PC-3 (cell line): ENCODE data around the gene PLXNA4. TPM values are rescaled to one million over a fixed set of nuclear protein-coding genes. Genes with fewer than 3 reads are reported as not detected.

Source experiments
- ATAC-seq: fragments of 200-7000 bp; cut with Tn5 transposase; 2 replicates; pipeline ENCODE4 v1.9.1; 2020; ENCODE audit warnings: mild to moderate bottlenecking, moderate library complexity
- BruUV-seq: library from RNA; stranded (reverse); fragments of 400-500 nt; replicated peaks from 2 replicates; lab custom pipeline; 2021; lab: Mats Ljungman, UMichigan
- CTCF ChIA-PET: fragments of 300-600 bp; sonication (Branson Sonifier 250); formaldehyde crosslinking; loops from one replicate; lab custom pipeline; 2022; ENCODE audit warnings: antibody characterized with exemption; lab: Charles Lee
- POLR2A ChIA-PET: fragments of 300-600 bp; sonication (Branson Sonifier 250); formaldehyde crosslinking; loops from one replicate; lab custom pipeline; 2022; ENCODE audit warnings: antibody characterized with exemption; ENCODE audit not compliant: unreplicated experiment; lab: Charles Lee
- DNase-seq: peaks from one replicate; pipeline ENCODE4 v3.0.0-alpha.2; 2015
- H2AFZ ChIP-seq: fragments of 300-600 bp; sonication (generic); 2 replicates; pipeline ENCODE4 v1.6.0; 2016; ENCODE audit warnings: antibody characterized with exemption, low read length
- H3F3A ChIP-seq: fragments of 300-600 bp; sonication (generic); one replicate; pipeline ENCODE4 v1.6.0; 2017; ENCODE audit warnings: antibody characterized with exemption, low read length, control low read depth, mild to moderate bottlenecking; ENCODE audit not compliant: unreplicated experiment
- H3K27ac ChIP-seq: fragments of 300-600 bp; sonication (generic); 2 replicates; pipeline ENCODE4 v1.5.1; 2016; ENCODE audit warnings: mild to moderate bottlenecking, low read length
- H3K27me3 ChIP-seq: fragments of 300-600 bp; sonication (generic); 2 replicates; pipeline ENCODE4 v1.6.1; 2016; ENCODE audit warnings: low read length, mixed read lengths
- H3K36me3 ChIP-seq: fragments of 300-600 bp; sonication (generic); 2 replicates; pipeline ENCODE4 v1.6.1; 2016; ENCODE audit warnings: low read depth, mixed run types, low read length, mixed read lengths
- H3K4me1 ChIP-seq: fragments of 300-600 bp; sonication (generic); 2 replicates; pipeline ENCODE4 v1.5.1; 2016; ENCODE audit warnings: low read length; ENCODE audit not compliant: insufficient read depth
- H3K4me2 ChIP-seq: fragments of 300-600 bp; sonication (generic); 2 replicates; pipeline ENCODE4 v1.6.0; 2016; ENCODE audit warnings: low read length
- H3K4me3 ChIP-seq: fragments of 300-600 bp; sonication (generic); 2 replicates; pipeline ENCODE4 v1.5.1; 2016; ENCODE audit warnings: mild to moderate bottlenecking, low read length, mixed read lengths
- H3K79me2 ChIP-seq: fragments of 300-600 bp; sonication (generic); 2 replicates; pipeline ENCODE4 v1.6.1; 2017; ENCODE audit warnings: low read length, mixed read lengths
- H3K9ac ChIP-seq: fragments of 300-600 bp; sonication (generic); 2 replicates; pipeline ENCODE4 v1.6.0; 2016; ENCODE audit warnings: mild to moderate bottlenecking, low read length
- H3K9me2 ChIP-seq: fragments of 300-600 bp; sonication (generic); replicated peaks from 2 replicates; pipeline ENCODE4 v1.6.1; 2016; ENCODE audit warnings: mixed run types, low read length, mixed read lengths
- H3K9me3 ChIP-seq: fragments of 300-600 bp; sonication (generic); 2 replicates; pipeline ENCODE4 v1.6.1; 2016; ENCODE audit warnings: low read length, mixed read lengths
- H4K20me1 ChIP-seq: fragments of 300-600 bp; sonication (generic); 2 replicates; pipeline ENCODE4 v1.6.1; 2016; ENCODE audit warnings: low read length, mixed read lengths
- EZH2 ChIP-seq: fragments of 300-600 bp; sonication (generic); IDR thresholded peaks from one replicate; pipeline ENCODE4 v1.6.1; 2017; ENCODE audit warnings: antibody characterized with exemption, mild to moderate bottlenecking, low read length; ENCODE audit not compliant: unreplicated experiment
- EZH2phosphoT487 ChIP-seq: fragments of 300-600 bp; sonication (generic); IDR thresholded peaks from 2 replicates; pipeline ENCODE4 v1.6.1; 2018; ENCODE audit warnings: mild to moderate bottlenecking, antibody characterized with exemption, low read length, borderline replicate concordance
- intact Hi-C: fragments of 100-400 bp; cut with micrococcal nuclease; formaldehyde crosslinking; loops from 2 replicates; pipeline ENCODE4 v1.9.0; 2023
- total RNA-seq: library from RNA; depleted of rRNA; stranded (reverse); fragments of >200 nt; gene quantifications from 2 replicates; pipeline ENCODE4 v1.2.3, GENCODE V29; 2014
- TF ChIP-seq, protein P1 (sequence below): fragments of 300-600 bp; sonication (generic); conservative IDR thresholded peaks from 2 replicates; pipeline ENCODE4 v1.5.1; 2017; ENCODE audit warnings: antibody characterized with exemption, low read depth, mild to moderate bottlenecking, low read length

Gene PLXNA4
- total RNA-seq, 1 experiment from 2014 or later: 1.2 TPM

DNA sequence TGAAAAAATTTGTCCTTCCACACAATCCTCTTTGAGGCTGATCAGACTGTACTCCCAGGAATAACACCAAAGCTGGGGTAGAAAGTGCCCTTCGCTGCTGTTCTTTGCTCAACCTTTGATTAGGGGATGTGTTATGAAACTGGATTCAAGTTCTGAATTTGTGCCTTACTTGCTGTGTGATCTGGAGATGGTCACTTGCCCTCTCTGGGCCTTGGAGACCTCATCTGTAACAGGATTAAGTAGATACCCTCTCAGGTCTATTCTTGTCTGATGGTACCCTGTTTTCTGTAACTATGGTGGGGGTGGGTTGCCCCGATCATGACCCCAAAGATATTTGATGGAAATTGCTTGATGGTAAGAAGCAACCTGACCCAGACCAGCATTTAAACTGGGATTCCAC is 368.5 kb downstream of the PLXNA4 start:
- H3K36me3 ChIP-seq: no peaks in the 10 kb centered on the region
- H3F3A ChIP-seq: no peaks in the 10 kb centered on the region
- no peaks in the 10 kb centered on the region for H3K27me3 ChIP-seq
- H3K4me1 ChIP-seq: no peaks in the 10 kb centered on the region
- POLR2A ChIA-PET: no interaction called here
- intact Hi-C loops: no loop called here
- H3K9ac ChIP-seq: no peak overlapping the region
- TF ChIP-seq EZH2 (no peak), EZH2phosphoT487 (no peak)
- TF ChIP-seq, protein P1, sequence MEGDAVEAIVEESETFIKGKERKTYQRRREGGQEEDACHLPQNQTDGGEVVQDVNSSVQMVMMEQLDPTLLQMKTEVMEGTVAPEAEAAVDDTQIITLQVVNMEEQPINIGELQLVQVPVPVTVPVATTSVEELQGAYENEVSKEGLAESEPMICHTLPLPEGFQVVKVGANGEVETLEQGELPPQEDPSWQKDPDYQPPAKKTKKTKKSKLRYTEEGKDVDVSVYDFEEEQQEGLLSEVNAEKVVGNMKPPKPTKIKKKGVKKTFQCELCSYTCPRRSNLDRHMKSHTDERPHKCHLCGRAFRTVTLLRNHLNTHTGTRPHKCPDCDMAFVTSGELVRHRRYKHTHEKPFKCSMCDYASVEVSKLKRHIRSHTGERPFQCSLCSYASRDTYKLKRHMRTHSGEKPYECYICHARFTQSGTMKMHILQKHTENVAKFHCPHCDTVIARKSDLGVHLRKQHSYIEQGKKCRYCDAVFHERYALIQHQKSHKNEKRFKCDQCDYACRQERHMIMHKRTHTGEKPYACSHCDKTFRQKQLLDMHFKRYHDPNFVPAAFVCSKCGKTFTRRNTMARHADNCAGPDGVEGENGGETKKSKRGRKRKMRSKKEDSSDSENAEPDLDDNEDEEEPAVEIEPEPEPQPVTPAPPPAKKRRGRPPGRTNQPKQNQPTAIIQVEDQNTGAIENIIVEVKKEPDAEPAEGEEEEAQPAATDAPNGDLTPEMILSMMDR: no peak
- H4K20me1 ChIP-seq: no peaks in the 10 kb centered on the region
- BruUV-seq: no TSS peak
- DNase-seq (no peak), ATAC-seq (no peak)
- CTCF ChIA-PET: no interaction called here
- no peaks in the 10 kb centered on the region for H3K9me2 ChIP-seq
- no peak overlapping the region for H3K4me3 ChIP-seq
- H3K27ac ChIP-seq: no peak overlapping the region
- no peaks in the 10 kb centered on the region for H3K9me3 ChIP-seq
- H3K79me2 ChIP-seq: no peaks in the 10 kb centered on the region
- no peak overlapping the region for H3K4me2 ChIP-seq
- H2AFZ ChIP-seq: no peak overlapping the region

DNA sequence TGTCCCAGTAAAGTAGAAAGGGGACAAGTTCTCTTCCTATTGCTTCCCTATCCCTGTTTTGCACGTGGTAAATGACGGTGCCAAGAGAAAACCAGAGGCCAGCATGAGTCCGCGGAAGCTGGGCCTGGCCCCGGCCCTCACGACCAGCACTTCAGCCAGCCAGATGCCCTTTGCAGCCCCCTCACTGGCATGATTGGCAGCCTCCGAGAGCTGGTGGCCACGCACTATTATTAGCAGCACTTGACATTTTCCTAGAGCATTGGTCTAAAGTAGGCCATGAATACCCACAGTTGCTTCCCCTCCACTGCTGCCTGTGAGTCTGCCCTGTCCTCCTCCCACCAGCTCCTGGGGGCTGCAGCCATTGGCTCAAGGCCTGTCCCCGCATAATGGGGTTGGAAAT is 369.1 kb downstream of the PLXNA4 start:
- POLR2A ChIA-PET: no interaction called here

DNA sequence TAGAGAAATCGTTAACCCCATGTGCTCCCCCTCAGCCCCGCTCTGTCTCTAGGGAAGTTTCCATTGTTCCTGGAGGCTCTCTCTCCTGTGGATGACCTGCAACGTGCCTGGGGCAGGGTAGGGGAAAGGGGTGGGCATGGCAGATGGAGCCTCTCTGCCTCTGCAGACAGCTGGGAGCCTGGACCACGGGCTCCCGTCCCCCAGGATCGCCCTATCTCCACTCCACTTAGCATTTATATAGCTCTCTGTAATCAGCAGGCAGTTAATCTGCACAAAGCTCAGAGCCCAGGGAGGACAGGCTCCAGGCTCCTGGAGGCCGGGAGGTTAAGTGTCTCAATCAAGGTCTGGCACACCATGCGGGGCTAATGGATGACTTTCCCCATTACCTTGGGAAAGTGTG is 369.7 kb downstream of the PLXNA4 start:
- BruUV-seq: no TSS peak

More for the DNA sequence above, 369.1 kb downstream of the PLXNA4 start:
- no peaks in the 10 kb centered on the region for H3K27me3 ChIP-seq
- H3K4me2 ChIP-seq: no peak overlapping the region
- no peaks in the 10 kb centered on the region for H4K20me1 ChIP-seq
- no TSS peak for BruUV-seq
- H3K79me2 ChIP-seq: no peaks in the 10 kb centered on the region
- H3K36me3 ChIP-seq: no peaks in the 10 kb centered on the region
- H3K9me3 ChIP-seq: no peaks in the 10 kb centered on the region
- H3F3A ChIP-seq: no peaks in the 10 kb centered on the region
- no peak overlapping the region for H3K27ac ChIP-seq
- TF ChIP-seq, protein P1: no peak
- TF ChIP-seq EZH2phosphoT487 (no peak), EZH2 (no peak)
- no peak overlapping the region for H3K9ac ChIP-seq
- H3K4me1 ChIP-seq: no peaks in the 10 kb centered on the region
- ATAC-seq: no peak
- no peak overlapping the region for H3K4me3 ChIP-seq
- intact Hi-C loops: no loop called here
- DNase-seq: no peak
- no peaks in the 10 kb centered on the region for H3K9me2 ChIP-seq
- no peak overlapping the region for H2AFZ ChIP-seq
- CTCF ChIA-PET: no interaction called here

More for the DNA sequence above, 369.7 kb downstream of the PLXNA4 start:
- ChIA-PET CTCF (no interaction called here), POLR2A (no interaction called here)
- Histone ChIP-seq H3K4me2 (no peak overlapping the region), H4K20me1 (no peaks in the 10 kb centered on the region), H3F3A (no peaks in the 10 kb centered on the region), H3K27me3 (no peaks in the 10 kb centered on the region), H3K9me2 (no peaks in the 10 kb centered on the region), H3K9me3 (no peaks in the 10 kb centered on the region), H3K4me3 (no peak overlapping the region), H3K4me1 (no peaks in the 10 kb centered on the region), H2AFZ (no peak overlapping the region), H3K79me2 (no peaks in the 10 kb centered on the region), H3K27ac (no peak overlapping the region), H3K36me3 (no peaks in the 10 kb centered on the region), H3K9ac (no peak overlapping the region)
- TF ChIP-seq, protein P1: no peak
- TF ChIP-seq EZH2 (no peak), EZH2phosphoT487 (no peak)
- ATAC-seq (no peak), DNase-seq (no peak)
- intact Hi-C loops: no loop called here
